ENCODE results near the gene BLOC1S4.

Gene BLOC1S4

DNA sequence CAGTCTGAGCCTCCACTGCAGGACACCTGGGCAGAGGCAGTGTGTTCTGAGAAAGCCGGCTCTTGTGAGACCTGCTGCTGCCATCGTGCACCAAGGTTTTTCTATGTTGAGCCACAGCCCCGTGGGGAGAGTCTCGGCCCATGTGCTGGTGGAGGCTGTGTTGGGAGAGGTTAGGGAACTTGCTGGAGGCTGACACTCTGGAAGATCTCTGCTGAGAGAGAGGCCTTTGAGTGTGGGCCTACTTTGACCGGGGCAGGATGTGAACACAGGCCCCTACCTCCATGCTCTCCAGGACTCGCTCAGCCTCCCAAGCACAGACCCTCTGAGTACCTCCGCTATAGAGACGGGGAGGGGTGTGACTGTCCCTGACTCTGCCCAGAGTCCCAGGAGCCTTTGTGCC is 23.6 kb upstream of the BLOC1S4 start:
- DNase-seq (ENCODE audit: low read depth in 2 of 2) = no peak

DNA sequence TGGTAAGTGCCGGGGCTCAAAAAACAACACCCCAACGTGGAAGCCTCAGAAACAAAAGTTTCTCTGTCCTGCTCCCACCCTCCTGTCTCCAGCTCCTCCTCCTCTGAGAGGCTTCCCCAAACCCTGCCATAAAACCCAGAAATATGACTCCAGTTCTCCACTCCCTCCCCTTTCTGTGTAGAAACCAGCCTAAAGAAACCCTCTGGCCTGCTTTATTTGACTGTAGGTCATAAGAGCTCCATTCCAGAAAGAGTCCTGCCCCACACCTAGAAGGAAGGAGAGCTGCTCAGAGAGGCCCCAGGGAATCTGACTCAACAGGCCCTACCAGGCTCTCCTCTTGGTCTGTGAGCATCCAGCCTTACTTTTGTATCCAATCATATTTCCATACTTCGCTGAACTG is 23.2 kb upstream of the BLOC1S4 start:
- no peak for DNase-seq (ENCODE audit: low read depth in 2 of 2)

DNA sequence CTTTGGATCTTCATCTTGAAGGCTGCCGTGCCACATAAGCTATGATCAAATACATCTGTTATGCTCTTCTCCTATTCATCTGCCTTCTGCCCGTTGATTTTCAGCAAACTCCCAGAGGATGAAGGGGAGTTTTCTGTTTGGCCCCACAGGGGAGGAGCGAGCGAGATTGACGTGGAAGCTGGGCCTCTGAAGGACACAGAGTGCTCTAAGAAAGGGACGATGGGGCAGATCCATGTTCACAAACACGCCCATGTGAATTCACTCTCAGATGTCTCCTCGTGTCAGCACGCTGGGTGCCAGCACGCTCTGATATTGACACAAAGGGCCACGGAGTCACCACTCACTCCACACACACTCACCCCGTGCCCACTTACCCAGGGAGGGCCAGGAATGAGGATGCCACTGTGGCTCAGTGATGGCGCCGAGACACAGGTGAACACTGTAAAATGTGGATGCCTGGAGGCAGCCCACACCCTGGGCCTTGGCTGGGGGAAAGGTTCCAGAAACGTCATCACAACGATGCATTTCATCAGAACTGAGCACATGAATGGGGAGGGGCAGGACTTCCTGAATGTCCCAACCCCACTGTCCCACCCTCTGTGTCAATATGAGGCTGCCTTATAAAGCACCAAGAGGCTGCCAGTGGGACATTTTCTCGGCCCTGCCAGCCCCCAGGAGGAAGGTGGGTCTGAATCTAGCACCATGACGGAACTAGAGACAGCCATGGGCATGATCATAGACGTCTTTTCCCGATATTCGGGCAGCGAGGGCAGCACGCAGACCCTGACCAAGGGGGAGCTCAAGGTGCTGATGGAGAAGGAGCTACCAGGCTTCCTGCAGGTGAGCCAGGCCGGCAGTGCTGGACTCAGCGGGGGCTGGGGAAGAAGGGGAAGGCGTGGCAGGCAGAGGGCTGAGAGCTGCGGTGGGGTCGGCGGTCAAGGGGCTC is 22.5 kb upstream of the BLOC1S4 start, which contains the start of gene S100P:
Gene S100P (plus strand): TSS at position 648 of the 946 bp plus-strand sequence. CDS start 55 bp downstream, at position 703.
- no peak for DNase-seq (ENCODE audit: low read depth in 2 of 2)

DNA sequence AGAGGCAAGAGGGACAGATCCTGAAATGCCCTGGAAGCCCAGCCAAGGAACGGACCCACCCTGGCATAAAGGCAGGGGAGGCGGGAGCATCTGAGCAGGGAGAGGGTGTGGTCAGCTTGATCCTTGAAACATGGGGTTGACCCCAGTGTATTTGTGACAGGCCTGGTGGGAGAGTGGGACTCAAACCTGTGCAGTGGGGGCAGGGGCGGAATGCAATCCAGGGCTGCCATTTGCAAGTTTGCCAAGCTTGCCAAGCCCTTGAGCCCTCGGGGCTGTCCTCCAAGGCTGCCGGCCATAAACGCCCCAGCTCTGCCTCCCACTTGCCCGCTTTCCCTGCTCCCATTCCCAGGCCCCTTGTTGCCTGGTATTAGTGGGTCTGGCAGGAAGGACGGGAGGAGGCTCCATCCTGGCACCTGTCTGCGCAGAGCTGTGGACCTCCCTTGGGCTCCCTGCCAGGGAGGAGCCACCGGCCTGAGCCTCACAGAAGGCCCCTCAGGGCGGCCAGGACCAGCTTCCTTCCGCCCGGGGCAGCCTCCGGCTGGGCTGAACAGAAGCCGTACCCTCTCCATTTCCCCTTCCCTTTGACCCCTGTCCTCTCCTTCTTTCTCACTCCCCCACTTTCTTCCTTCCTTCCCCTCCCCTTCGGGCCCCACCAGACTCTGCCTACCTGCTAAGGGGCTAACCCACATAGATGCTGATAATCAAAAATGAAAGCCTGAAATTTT is 21.6 kb upstream of the BLOC1S4 start:
- no peak for DNase-seq (ENCODE audit: low read depth in 2 of 2)

DNA sequence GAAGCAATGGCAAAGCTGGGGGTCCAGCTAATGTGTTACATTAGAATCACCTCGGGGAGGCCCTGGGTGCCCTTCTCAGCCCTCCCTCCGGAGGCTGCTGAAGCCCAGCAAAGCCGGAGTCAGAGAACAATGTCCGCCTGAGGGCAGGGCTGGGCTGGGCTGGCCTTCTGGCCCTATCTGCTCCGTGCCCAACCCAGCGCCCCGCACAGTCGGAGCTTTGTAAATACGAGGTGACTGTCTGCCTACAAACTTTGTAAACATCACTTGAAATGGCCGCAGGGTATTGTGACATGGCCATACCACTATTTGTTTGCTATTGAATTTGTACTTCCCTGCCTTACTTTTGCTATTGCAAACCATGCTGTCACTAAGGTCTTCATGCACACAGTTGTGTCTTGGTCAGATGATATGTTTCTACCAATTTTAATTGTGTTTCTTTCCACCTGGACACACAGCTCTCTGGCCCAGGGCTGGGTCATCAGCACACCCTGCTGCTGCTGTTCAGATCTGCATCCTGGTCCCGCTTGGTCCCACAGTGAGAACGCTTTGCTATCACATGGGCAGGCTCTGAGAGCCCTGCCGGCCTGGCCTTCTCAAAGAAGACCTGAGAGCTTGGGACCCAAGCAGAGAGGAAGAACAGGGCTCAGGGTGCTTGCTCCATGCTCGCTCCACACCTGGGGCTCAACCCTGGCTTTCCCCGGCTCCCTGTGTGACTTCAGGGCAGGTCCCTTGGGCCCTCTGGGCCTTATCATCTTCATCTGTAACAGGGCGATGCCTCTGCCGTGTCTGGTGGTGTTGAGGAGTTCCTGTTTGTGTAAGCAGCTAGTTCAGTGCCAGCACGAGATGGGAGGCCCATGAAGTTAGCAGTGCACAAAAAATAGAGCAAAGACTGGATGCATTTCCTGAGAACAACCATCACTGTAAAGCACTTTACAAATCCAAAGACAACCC is 20.0 kb upstream of the BLOC1S4 start:
- no peak for DNase-seq (ENCODE audit: low read depth in 2 of 2)

DNA sequence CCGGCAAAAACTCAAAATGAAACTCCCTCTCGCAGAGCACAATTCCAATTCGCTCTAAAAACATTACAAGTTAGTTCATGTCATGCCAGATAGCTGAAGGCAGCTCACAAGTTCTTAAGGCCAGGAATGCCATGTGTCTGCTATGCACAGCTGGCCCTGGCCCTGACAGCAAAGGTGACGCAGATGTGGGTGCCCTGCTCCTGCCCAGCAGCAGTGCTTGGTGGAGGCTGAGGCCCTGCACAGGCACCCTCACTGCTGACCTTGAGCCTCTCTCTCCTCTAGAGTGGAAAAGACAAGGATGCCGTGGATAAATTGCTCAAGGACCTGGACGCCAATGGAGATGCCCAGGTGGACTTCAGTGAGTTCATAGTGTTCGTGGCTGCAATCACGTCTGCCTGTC is 19.4 kb upstream of the BLOC1S4 start:
- no peak for DNase-seq (ENCODE audit: low read depth in 2 of 2)

DNA sequence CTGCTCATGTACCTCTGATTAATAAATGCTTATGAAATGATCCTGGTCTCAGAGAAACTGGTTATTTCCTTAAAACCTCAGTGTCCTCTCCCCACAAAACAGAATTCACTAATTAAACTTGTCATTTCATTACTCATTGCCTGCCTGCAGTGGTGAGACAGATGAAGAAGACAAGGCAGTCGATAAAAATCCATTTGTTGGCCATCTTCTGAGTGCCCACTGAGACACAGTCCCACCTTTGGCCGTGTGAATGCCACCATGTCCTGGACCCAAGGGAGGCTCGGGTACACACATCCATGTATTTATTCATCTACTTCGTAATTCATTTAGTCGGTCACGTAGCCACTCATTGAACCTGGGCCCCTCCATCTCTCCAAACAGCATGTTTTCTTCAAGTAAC is 18.8 kb upstream of the BLOC1S4 start:
- DNase-seq (ENCODE audit: low read depth in 2 of 2) = no peak

DNA sequence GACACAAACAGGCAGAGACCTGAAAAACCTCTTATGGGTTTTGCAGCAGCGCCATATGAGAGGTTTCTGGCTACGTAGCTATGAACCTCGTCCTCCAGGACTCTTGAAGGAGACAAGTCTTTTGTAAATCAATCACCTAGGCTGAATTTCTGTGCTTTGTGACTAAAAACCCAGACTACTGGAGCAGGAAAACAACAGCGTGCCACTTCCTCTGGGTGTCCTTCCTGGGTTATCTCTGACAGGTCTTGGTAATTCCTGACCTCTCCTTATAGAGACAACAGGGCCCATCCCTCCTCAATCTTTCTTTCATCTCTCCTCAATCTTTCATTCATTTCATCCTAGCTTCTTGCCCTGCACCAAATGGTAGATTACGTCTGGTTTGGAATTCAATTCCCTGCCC is 16.6 kb upstream of the BLOC1S4 start:
- DNase-seq (ENCODE audit: low read depth in 2 of 2) = no peak

DNA sequence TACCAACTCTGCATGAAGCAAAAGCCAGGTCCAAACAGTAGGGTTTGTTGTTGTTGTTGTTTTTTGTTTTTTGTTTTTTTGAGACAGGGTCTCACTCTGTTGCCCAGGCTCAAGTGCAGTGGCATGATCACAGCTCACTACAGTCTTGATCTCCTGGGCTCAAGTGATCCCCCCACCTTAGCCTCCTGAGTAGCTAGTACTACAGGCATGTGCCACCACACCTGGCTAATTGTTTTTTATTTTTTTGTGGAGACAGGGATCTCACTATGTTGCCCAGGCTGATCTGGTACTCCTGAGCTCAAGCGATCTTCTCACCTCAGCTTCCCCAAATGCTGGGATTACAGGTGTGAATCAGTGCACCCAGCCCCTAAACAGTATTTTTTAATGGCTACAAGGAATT is 16.1 kb upstream of the BLOC1S4 start:
- DNase-seq (ENCODE audit: low read depth in 2 of 2) = no peak

DNA sequence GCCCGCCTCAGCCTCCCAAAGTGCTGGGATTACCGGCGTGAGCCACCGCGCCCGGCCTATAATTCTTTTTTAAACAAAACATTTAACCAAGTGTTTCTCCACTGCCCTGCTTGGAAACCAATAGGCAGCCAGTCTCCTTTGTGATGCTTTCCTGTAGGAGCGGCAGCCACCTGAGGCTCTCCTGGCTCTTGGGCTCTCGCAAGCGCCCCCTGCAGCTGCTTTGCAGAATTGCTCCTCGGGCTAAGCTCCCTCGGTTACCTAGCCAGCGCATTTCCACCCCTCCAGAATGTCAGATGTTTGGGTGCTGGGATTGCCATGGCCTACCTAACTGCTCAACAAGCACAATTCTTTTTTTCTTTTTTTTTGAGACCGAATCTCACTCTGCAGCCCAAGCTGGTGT is 14.6 kb upstream of the BLOC1S4 start:
- DNase-seq (ENCODE audit: low read depth in 2 of 2) = no peak

DNA sequence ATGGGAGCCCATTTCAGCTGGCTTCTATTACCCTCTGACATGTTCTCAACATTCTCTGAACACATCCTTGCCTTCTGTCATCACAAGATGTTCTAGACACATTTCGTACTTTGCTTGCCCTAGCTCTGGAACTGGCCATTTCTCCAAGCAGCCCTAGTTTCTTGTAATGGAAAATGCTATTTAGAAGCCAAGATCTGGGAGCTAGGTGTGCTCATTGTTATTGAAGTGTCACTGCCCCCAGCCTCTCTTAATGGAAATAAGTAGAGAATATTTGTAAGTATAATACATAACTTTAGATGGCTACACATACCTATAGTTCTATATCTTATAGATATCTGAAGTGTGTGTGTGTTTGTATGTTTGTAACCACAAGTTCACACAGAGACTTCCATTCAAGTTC is 13.2 kb upstream of the BLOC1S4 start:
- DNase-seq (ENCODE audit: low read depth in 2 of 2) = no peak

DNA sequence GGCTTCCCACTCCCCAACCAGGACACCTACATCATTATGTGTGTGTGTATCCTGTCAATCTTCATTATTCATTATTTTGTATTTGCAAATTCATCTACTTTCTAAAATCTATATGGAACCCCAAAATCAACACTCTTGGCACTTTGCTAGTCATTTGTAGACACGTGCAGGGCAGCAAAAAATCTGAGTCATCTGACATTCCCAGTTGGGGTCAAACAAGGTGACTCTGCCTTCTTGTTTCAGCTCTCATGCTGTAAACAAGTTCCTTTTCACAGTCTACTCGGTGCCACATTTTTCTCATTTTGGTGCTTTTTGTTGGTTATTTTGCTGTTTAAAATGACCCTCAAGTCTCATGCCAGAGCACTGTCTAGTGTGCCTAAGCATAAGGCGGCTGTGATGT is 12.2 kb upstream of the BLOC1S4 start:
- no peak for DNase-seq (ENCODE audit: low read depth in 2 of 2)

DNA sequence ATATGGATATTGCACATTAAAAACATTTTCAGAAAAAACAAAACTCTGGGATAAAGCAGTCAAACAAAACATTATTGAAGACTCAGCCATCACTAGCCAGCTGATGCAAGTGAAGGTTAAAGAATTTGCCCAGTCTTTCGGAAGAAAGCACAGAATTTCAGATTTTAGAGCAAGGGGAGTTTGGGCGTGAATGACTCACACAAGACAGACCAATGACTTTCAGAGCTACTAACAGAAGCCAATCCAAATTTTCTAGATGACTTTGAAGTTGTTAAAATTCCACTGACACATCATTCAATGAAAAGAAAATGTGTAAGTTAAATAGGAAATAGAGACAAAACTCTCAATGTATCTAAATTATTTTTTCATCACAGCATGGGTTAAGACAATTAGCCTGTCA is 10.3 kb upstream of the BLOC1S4 start:
- DNase-seq (ENCODE audit: low read depth in 2 of 2) = no peak

DNA sequence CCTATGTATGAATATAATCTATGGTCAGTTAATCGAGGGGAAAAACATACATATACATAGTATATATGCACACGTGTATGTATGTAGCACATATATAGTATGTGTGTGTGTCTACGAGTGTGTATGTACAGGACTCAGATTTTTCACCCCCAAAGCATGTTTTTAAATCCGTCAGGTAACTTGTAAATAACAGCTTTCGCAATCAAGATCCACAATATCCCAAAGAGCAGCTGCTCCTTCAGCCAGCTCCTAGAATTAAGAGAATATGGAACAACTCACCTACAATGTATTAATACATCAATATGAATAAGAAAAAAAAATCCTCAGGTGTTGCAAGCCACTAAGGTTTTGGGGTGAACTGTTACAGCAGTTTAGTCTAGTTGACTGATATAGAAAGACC is 9.8 kb upstream of the BLOC1S4 start:
- no peak for DNase-seq (ENCODE audit: low read depth in 2 of 2)

DNA sequence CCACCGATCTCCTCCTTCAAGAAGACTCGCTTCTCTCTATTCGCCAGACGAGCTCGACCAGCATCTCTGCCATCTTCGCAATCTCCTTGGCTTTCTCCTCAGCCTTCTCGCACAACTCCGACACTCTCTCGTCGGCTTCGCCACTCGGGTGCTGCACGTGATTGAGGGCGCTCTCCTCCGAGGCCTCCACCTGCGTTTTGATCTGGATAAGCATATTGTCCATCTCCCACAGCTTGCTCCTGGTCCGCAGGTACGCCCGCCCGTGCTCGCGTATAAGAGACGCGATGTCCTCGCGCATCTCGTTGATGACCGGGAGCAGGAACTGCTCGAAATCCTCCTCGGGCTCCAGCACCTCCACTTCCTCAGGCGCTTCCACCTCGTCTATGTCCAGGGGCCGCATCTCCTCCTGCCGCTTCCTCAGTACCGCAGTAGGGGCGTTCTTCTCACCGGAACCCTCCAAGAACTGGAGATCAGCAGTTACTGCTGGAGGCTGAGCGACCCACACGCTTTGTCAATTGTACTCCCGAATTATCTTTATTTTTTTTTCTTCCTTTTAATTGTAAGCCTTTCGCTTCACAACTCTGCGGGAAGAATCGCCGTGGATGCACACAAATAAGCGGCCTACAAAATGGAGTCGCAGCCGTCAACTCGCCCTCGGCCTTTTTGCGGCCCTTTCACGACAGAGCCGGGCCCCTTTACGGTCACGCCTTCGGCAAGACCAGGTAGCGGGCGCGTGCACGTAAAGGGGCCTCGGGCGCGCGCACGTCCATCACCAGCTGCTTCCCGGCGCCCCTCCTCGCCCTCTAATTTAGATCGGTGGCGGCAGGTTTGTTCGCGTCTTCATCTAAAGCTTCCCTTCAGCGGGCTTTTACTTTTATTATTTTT is 6.5 kb upstream of the BLOC1S4 start, which contains the start of gene MRFAP1L1:
Gene MRFAP1L1 (minus strand): TSS at position 636 of the 885 bp plus-strand sequence. CDS start 236 bp downstream, at position 400.
- peak; percentile 93 to 96 for DNase-seq (ENCODE audit: low read depth in 2 of 2)

DNA sequence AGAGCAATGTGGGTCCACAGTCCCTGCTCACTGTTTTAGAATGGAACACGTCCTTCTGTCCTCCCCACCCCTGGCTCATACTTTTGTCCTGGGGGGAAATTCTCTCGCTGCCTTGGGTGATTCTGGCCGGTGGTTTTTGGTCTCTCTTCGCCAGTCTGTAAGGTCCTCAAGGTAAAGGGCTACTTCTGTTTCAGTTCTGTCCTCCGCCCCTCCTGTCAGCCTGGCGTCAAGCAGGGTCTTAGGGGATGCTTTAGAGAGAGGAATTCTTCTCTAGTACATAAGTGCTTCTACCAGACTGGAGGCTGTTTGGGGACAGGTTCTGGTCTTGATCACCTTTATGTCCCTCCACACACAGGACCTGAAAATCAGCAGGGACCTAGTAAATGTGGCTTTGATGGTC is 5.7 kb upstream of the BLOC1S4 start:
- DNase-seq (ENCODE audit: low read depth in 2 of 2) = no peak

DNA sequence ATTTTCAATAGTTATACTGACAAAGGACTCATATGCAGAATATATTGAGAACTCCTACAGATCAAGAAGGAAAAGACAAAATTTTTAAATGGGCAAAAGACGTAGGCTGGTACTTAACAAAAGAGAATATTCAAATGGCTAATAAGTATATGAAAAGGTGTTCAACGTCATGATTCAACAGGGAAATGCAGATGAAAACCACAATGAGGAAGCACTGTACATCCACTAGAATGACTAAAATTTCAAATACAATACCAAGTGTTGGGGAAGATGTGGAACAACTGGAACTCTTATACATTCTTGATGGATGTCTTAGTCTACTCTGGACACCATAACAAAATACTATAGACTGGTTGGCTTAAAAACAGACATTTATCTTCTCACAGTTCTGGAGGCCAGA is 5.0 kb upstream of the BLOC1S4 start:
- no peak for DNase-seq (ENCODE audit: low read depth in 2 of 2)

DNA sequence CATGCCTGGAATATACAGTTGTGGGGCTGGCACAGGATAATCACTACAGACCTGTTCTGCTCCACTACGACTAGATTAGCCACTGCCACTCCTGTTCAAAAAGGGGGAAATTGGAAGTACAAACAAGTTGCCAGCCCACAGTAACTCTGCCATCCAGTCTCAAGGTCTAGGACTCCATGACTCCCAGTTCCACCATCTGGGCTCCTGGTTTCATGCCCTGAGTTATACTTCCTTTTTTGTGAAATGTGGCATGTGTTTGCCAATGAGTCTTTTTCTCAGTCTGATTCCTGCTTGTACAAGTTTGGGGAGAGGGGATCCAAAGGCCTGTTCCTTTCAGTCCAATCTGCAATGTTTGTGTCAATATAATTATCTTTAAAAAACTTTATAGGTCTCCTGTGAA is 1.0 kb upstream of the BLOC1S4 start:
- no peak for DNase-seq (ENCODE audit: low read depth in 2 of 2)

DNA sequence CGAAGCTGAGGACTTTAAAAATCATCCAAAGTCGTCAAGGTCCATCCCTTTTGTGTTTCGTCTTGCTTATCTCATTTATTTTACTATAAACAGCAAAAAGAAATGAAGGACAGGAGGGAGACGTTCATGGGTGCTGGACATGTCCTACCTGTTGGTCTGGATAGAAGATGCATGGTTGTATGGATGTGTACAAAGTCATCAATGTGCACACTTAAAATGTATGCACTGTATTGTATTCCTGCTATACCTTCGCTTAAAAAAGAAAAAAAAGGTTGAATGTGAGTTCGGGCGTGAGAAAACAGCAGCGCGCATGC is 313 bp upstream of the BLOC1S4 start:
- no peak for DNase-seq (ENCODE audit: low read depth in 2 of 2)

DNA sequence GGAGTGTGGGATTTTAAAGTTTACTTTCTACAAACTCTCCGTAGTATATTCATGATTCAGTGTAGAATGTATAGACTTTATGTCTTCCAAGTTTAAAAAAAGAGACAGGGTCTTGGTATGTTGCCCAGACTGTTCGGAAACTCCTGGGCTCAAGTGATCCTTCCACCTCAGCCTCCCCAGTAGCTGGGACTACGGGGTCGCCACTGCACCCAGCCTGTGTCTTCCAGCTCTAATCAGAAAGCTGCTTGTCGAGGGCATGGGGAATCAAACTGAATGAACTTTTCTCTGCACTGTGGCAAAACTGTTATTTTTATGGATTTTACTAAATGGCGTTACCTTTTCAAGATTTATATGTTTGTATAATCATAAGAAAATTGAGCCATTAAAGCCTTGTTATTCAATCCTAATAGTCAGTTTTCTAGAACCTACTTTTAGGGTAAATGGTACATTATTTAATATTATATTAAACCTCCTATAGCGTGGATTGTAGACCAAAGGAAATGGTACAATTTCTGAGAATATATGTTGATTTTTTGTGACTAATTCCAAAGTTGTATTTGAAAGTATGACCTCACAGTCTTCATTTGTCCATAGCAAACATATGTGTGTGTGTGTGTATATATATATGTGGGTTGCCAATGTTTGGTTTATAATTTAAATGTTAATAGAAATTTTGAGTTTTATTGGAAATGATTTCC is 1.1 kb downstream of the BLOC1S4 start:
- no peak for DNase-seq (ENCODE audit: low read depth in 2 of 2)
